Measurements from ENCODE around the gene UAP1.

The UAP1 gene

DNA sequence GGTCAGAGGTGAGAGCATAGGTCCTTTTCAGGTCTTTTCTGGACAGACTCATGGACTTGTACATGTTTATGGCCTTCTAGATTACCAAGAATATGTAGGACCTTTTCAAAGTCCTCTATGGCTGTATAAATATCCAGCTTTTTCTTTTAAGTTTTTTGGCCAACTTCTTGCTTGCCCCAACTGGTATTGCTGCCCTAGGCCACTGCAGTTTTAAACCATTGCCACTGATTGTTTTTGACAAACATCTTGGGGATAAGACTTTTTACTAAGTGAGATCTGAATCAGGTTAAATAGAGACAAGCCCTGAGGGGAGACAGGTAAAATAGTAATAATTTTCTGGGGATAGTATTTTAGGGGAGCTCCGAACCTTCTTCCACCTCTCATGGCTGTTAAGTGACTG lies 56.0 kb downstream of the UAP1 start:
- DNase-seq (ENCODE audit: low spot score) = no peak

DNA sequence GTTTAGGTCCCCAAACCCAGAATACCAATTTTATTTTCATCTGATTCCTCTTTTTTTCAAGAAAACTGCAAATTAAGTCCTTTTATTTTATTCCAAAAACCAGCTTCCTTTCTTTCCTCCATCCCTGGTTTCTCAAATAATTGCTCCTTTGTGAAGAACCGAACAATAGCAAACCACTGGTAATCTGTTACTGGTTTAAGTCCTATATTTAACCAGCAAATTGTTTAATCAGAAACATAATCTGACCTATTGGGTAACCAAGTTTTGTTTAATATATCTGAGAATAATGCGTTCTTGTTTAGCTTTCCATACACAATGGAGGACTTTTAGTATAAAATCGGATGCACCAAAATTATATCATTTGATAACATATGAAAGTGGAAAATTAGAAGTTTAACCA lies 57.6 kb downstream of the UAP1 start:
- DNase-seq (ENCODE audit: low spot score) = no peak

DNA sequence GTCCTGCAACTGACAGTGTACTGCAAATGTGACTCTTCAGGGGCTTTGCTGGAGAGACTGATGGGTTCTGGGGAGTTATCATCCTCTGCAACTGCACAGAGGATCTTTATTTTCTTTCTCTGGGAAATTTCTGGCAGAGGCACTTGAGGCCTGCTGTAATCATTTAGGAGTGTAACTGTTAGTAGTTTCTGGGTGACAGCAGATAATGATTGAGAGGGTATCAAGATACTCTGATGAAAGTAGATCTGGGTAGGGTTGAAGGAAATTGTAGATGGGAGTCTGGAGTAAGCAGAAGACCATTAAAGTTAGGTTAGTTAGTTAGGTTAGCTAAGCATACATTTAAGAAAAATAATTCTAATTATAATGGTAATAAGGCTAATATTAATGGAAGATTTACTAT lies 59.7 kb downstream of the UAP1 start:
- no peak for DNase-seq (ENCODE audit: low spot score)

DNA sequence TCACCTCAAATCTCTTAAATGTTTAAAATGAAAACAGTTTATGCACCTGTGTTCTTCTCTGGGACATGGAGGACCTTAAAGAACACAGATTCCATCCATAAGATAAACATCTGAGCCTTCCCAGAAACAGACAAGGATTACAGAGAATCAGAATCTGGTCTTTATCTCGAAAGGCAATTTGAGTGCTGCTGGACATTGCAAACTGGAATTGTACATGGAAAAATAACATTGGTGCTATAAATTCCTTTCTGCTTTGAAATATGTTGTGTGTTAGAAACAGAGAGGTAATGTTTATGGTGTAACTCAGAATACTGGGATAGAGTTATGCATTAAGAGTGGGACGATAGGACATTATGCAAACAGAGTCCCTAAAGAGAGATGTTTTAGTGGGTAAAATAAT lies 64.2 kb downstream of the UAP1 start:
- no peak for DNase-seq (ENCODE audit: low spot score)

DNA sequence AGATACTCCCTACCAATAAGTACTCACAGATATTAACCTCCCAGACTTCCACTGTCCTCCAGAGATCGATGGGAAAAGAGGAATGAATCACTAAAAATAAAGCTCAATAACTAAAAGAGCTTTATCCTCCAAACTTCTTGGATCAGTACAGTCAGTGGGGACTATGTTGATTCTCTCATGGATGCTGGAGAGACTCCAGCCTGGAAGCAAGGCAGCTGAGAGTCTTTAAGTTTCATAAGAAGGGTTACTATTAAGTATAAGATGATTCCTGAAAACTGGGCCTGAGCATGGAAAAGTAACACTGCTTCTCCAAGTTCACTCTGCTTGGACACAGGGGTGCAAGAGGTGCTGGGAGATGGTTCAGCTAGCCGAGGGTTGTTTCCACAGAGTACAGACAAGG lies 64.6 kb downstream of the UAP1 start:
- no peak for DNase-seq (ENCODE audit: low spot score)

DNA sequence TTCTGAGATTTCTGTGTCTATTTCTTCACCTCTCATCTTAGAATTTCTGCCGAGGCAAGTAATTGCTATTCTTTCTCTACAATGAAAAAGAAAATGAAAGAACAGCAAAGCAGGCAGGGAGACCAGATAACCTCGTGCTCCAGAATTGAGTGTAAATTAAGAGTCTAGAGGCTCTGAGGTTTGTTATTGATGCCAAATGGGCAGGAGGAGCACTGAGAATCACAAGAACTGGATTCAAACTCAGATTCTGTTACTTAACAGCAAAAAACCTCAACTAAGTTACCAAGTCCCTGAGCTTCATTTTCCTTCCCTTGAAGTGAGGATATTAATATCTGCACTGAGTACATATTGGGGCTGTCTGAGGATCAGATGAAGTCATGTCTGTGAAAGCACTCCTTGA lies 65.2 kb downstream of the UAP1 start:
- DNase-seq (ENCODE audit: low spot score) = no peak

DNA sequence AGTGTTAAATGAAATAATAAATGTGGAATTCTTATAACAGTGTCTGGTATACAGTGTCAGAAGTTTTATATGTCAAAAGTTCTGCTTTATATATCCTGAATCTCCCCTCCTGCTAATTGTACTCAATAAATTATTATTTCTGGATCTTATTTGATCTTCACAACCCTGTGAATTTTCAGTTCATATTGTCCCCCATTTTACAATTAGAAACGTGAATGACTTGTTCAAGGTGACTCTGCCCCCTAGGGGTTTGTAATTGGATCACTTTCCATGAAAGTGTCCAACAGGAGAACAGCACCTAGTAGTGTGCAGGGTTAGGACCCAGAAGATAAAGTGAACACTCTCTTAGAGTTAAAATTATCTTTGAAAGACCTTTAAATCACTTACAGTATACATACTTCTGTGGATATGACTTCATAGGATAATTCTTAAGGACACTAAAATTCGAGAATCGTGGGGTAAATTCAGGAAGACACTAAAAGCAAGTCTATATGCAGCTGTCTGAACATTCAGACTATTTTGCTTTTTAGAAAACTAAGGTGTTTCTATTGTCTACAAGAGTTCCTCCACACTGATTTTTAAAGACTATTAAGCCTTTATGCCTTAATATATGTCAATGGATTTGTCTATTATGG lies 66.3 kb downstream of the UAP1 start:
- peak; percentile 12 for DNase-seq (ENCODE audit: low spot score)

DNA sequence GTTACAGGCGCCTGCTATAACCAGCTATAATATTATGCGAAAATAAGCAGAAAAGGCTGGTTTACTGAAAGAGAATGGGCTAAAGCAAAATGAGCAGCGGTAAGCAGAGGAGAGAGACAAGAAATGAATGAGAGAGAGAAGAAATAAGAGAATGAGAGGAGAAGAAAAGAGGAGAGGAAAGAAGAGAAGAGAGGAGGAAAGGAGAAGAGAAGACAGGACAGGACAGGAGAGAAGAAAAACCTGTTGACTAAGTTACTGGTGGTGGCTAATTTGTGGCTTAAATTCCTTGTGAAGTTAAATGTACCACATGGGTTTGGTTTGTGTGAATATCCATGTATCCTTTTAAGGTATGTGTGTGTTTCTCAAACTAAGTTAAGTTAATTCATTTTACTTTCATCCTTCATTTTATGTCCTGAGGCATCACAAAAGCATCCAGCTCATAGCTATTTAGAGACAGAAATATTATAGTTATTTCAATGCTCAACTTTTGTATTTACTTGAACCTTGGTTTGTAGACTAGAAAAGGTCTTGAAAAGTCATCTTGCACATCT lies 67.6 kb downstream of the UAP1 start:
- DNase-seq (ENCODE audit: low spot score) = no peak

DNA sequence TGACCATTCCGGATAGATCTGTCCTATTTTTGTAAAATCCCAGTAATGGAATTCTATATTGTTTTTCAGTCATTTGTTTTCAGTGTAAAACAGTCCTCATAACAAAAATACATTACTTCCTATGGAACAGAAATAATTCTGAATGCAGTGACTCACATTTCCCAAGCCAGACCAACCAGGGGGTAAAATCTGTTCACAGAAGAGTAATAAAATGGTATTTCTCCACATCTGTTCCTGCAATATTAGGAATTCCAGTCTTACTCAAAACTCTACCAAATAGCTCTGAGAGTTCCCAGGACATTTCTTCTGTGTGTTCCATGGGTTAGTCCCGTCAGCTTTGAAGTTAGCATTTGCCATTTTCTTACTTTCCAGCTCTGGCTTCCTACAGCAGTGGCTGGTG lies 68.1 kb downstream of the UAP1 start:
- DNase-seq (ENCODE audit: low spot score) = no peak

DNA sequence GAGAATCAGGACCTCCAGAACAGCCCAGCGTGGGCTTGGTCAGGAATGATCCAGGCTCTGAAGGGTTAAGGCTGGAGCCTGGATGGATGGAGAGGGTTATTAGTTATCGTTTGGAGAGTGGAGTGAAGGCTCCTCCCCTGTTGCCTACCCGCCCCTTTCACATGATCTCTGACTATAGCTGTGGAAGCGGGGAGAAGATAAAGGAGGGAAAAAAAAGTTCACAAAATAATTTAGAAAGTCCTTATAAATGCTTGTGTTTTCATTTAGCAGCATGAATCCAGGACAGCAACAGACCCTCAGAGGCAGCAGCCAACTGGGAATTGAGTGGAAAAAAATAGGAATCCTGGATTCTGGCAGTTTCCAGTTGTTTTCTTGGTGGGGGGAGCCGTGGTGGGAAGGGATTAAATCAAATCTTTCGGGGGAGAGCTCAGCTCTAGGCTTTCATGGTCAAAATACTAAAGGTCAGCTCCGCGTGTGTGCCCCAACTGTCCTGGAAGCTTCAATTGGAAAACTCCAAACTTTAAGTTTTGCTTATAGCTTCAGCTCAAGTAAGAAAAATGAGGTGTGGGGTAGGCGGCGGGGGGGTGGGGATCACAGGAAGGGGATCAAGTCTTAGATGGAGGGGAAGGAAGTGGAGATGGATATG lies 70.1 kb downstream of the UAP1 start:
- DNase-seq (ENCODE audit: low spot score) = no peak

DNA sequence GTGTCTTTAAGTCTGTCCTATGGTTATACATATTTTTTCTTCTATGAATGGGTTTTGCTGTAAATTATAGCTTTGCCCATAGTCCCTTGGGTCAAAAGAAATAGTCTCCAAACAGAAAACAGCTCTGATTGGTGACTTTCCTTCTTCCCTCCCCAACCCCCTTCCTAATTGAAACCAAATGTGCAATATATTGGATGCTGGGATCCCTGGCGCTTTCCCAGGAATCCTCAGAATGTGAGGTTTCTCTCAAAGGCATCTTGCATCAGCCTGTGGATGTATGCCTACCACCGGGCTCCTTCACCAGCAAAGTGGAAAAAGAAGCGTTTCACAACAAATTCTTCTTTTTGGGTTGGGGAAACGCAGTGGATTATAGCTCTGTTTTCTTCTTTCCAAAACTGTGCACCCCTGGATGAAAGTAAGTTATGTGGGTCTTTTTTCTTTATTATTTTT lies 70.7 kb downstream of the UAP1 start, which contains the start of gene DDR2:
DDR2 (plus strand) TSS at position 248 of the 450 bp plus-strand sequence. CDS start 86,600 bp downstream, outside the sequence.
- no peak for DNase-seq (ENCODE audit: low spot score)

DNA sequence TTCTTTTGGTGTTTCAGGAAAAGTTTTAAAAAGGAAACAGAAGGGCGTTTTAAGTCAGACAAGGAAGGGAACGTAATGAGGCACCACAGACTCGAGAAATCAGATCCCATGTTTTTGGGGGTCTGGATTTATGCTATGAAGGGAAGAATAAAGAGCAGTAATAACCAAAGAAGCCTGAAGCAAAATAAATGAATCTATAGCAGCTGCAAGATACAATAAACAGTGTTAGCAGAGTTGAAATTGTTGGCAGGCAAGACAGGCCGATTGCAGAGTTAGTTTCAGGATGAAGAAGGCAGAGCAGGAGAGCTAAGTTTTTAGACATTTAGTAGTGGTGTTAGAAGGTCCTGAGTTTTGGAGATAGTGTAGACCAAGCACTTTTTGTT lies 71.2 kb downstream of the UAP1 start:
- no peak for DNase-seq (ENCODE audit: low spot score)

DNA sequence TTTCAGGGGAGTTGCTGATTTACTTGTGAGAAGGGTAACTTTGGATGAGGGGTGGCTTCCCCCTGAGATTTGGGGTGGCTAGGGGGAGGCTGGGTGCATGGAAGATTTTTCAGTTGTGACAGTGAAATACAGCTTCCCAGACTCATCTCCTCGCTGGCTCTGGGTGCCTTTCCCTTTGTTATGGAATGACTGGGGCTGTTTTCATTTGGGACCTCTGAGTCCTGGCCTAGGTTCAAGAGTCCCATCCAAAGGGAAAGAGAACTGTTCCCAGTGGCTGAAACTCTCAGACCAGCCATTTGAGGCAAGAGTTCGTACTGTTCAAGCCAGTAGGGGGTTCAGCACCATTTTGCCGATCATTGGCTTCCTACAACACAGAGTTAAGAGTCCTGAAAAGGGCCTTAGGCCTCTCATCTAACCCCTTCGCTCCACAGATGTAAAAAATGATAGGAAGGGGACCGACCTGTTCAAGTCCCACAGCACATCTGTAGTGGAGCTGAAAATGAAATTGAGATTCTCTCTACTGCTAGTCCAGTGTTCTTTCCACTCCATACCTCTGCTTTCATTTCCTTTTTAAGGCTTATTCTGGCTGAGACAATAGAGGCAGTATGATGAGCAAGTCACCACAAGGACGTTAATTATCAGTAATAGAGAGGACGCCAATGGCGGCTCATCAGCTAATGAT lies 71.7 kb downstream of the UAP1 start:
- DNase-seq (ENCODE audit: low spot score) = no peak

DNA sequence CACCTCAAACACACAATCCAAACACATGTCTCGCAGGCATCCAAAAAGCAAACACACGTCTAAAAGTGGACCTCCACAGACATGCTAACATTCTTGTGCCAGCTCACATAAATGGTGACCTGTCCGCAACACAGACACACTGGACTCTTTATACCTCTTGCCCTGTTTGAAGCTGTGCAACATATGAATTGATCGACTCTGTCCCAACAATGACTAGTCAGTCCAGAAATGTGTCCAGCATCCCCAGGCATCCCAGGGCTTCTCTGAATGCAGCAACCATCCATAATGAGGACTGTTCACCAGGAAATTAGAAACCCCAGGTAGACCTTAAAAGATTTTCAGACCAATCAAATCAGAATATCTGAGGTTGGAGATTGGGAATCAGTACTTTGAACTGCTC lies 73.9 kb downstream of the UAP1 start:
- no peak for DNase-seq (ENCODE audit: low spot score)

DNA sequence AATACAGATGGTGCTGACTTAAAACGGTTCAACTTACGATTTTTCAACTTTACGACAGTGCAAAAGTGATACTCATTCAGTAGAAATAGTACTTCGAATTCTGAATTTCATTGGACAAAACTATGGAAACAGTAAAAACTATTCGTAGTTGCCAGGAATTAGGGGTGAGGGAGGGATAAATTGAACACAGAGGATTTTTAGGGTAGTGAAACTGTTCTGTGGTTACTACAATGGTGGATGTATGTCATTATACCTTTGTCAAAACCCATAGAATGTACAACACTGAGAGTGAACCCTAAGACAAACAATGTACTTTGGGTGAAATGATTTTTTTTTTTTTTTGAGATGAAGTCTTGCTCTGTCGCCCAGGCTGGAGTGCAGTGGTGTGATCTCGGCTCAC lies 78.2 kb downstream of the UAP1 start:
- DNase-seq (ENCODE audit: low spot score) = no peak

DNA sequence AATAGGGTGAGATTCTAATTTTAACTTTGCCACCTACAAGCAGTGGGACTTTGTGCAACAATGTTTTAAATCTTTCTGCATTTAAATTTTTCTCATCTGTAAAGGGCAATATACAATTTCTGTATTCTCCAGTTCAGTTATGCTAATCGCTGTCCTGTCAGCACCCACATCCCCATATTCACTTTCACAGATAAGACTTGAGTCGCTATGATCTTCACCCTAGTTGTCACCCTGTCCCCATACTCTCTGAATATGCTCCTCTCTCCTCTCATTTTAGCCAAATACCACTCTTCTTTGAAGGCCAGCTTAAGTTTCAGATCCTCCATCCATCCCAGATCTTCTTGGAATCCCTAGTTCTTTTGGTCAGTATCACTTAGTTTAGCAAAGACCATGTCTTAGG lies 79.6 kb downstream of the UAP1 start:
- DNase-seq (ENCODE audit: low spot score) = no peak

DNA sequence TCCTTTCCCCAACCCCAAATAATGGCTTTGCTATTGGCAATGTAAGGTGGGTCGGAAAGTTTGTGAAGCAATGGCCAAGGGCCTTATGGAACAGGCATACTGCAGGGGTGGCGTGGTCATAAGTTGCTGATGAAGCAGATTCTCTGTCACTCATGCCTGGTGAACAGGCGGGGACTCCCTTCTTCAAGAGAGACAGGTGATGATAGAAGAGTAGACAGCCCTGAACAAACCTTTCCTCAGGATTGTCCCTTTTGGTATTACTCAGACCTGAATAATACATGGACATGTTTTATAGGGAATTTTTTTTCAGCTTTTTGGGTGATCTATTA lies 83.4 kb downstream of the UAP1 start:
- no peak for DNase-seq (ENCODE audit: low spot score)

DNA sequence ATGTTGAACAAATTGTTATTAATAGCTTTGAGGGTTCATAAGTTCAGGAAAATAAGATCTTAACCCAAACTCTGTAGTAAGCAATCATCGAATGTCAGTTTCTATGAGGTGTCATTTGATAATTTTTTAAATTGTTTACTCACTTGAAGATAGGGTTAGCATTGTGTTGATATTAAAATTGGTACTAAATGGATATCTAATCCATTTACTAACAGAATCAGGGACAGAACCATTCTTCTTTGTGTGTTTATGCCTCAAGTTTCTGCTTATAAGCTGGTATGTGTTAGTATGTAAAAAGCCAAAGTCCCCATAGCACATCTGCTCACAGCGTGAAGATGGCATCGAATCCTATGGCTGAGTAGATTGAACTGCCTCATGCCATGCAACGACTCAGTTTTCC lies 84.1 kb downstream of the UAP1 start:
- no peak for DNase-seq (ENCODE audit: low spot score)

DNA sequence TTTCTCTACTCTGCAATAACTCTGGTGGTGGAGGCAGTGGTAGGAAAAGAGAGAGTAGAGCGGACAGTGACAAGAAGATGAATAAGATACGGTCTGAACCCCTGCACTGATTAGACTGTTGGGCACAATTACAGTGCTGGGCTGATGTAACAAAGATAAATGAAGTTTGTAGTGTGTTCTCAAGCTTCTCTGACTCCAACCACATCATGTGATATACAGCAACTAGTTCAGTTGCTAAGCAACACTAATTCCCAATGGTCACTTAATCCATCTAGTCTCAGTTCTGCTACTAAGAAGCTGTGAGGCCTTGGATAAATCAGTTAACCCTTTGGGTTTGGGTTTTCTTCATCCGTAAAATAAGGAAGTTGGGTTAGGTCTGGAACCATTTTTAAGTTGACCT lies 88.1 kb downstream of the UAP1 start:
- no peak for DNase-seq (ENCODE audit: low spot score)
